IPS DF 19.7 (cell line): ENCODE measurements around the gene ZNF208.
"Not testable (repeated sequence)": the region's sequence is repeated elsewhere in the genome, so short reads cannot be mapped to it uniquely, and the experiment has no call there.

ENCODE experiments used
- DNase-seq: peaks from one replicate; pipeline ENCODE4 v3.0.0-alpha.2; 2013; ENCODE audit warnings: low read depth, low spot score

ZNF208 gene

DNA sequence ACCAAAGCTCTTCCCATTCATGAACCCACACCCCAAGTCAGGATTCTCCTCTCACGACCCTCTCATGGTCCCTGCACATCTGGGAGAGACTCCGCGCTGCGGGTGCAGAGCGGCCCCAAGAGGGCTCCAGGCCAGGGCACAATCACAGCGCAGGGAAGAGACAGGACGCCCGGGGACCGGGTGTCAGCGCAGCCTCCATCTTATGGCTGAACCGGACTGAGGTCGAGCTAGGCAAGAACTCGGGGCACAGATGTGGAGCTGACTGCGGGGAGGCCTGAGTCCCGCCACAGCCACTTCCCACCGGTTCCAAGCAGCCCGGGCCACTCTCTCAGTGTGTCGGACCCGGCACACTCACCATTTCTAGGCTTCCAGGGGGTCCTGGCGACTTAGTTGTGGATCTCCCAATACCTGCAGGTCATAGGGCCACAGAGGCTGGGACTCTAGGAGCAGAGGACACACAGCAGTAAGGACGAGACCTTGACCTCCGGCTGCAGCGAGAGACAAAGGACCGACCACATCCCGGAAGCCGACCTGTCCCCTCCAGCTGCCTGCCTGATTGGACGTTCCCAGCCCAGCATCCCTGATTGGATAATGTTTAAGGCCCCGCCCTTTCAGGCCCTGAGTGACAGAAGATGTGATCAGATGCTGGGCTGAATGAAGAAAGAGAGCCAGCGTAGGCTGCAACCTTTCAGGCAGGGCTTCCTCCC lies at the start of gene ZNF208:
TSS of gene ZNF208 (minus strand) at position 507 of the 707 bp plus-strand sequence. CDS start at position 358, 149 bp downstream.
- DNase-seq, result not testable (repeated sequence)

- DNase-seq, result no peak
Observed at GRCh38 chr19:22052644-22053013, 41.9 kb upstream of the ZNF208 start.

GRCh38 chr19:22041151-22041550 lies 30.4 kb upstream of the ZNF208 start:
- not testable (repeated sequence) for DNase-seq

DNA sequence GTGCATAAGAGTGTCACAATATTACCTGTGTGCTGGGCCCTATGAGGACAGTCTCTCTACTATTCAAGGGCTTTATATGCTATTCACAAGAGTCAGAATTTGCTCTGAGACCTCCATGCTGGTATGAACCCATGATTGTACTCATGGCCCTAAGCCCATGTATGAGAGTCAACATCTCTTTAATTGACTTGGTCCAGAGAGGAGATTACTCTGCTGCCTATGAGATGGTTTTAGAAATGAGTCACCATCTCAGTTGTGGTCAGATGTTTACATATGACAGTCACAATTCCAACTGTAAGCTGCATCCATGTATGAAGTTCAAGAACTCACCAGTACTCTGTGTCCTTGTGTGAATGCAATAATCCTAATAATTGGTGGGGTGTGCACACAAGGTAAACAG lies 19.9 kb upstream of the ZNF208 start:
- DNase-seq, result no peak

DNA sequence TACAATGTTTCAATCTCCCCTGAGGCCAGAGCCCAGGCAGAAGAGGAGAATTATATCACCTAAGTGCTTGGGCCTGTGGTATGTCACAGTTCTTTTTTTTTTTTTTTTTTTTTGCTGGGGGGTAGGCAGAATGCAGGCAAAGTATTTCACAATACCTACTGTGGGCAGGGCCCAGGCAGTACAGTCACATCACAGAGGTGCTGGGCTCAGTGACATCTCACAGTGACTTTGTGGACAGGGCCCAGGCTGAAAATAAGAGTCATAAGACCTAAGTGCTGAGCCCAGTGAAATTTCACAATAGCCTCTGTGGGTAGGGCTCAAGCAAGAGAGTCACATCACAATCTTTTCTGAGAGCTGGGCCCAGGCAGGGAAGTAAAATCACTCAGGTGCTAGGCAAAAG lies 15.9 kb upstream of the ZNF208 start:
- no peak for DNase-seq

DNA sequence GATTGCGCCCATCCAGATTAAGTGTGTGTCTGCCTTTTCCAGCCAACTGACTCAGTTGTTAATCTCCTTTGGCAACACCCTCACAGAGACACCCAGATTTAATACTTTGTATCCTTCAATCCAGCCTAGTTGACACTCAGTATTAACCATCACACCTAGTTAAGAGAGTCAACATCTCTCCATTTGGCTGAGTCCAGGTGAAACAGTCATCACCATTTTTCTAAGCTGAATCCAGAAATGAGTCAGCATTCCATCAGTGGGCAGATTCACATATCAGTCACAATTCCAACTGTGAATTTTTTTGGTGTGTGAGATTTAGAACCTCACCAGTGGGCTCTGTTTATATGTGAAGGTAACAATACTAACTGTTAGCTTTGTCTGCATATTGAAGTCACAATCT lies 14.8 kb upstream of the ZNF208 start:
- DNase-seq, result not testable (repeated sequence)

DNA sequence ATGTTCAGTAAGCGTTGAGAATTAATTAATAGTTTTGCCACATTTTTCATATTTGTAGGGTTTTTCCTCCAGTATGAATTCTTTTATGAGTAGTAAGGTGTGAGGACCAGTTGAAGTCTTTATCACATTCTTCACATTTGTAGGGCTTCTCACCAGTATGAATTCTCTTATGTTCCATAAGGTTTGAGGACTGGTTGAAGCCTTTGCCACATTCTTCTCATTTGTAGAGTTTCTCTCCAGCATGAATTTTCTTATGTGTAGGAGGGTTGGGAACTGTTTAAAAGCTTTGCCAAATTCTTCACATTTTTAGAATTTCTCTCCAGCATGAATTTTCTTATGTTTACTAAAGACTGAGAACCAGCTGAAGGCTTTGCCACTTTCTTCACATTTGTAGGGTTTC lies 40.3 kb downstream of the ZNF208 start:
- DNase-seq, result no peak

- no peak for DNase-seq
Observed at GRCh38 chr19:21947775-21948174, 63.0 kb downstream of the ZNF208 start.

- DNase-seq, result no peak
Observed at GRCh38 chr19:21940684-21941083, 70.1 kb downstream of the ZNF208 start.

DNA sequence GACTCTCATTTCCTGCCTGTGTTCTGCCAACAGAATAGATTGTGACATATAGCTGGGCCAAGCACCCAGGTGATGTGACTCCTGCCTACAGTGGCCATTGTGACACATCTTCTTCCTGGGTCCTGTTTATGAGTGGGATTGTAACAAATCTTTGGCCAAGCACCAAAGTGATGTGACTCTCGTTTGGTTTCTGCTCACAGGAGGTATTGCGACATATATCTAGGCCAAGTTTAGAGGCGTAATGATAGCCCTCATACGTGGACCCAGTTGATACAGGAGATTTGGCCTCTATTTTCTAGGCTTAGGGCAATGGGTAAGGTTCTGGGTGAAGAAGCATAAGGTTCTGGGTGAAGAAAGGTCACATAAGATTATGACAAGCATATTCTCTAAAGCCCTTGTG lies 76.2 kb downstream of the ZNF208 start:
- no peak for DNase-seq

GRCh38 chr19:21934131-21934530 lies 76.6 kb downstream of the ZNF208 start:
- no peak for DNase-seq

DNA sequence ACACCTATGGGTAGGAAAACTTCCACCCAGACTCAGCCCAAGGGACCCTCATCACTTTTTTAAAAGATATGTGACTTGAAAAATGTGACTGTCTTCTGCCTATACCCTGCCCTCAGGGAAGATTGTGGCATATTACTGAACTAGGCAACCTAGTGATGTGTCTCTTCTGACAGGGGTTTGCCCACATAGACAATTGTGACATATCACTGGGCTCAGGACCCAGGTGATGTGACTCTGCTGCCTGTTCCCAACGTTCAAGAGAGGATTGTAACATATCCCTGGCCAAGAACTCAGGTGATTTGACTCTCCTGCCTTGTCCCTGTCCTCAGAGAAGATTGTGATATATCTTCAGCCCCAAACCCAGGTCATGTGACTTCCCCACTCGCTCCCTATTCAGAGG lies 88.5 kb downstream of the ZNF208 start:
- no peak for DNase-seq

- DNase-seq, result no peak
Observed at GRCh38 chr19:21921691-21922180, 89.0 kb downstream of the ZNF208 start.

GRCh38 chr19:21915411-21915810 lies 95.3 kb downstream of the ZNF208 start:
- no peak for DNase-seq

GRCh38 chr19:21912654-21913053 lies 98.1 kb downstream of the ZNF208 start:
- DNase-seq, result no peak

DNA sequence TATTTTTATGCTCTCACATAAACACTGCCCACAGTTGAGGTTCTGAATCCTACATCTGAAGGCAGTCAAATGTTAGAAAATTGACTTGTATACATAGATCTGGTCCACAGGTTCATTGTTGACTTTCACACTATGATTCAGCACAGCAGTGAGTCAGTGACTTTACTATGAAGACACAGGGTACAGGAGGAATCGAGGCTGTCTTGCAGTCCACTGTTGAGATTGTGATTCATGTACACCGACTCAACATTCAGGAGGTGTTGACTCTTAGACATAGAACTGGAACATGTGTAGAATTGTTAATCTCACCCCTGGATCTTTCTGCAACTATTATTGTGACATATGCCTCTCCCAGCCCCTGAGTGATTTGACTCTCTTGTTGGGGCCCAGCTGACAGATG lies 100.4 kb downstream of the ZNF208 start:
- DNase-seq, result no peak

- DNase-seq, result no peak
Observed at GRCh38 chr19:21908066-21908465, 102.7 kb downstream of the ZNF208 start.

DNA sequence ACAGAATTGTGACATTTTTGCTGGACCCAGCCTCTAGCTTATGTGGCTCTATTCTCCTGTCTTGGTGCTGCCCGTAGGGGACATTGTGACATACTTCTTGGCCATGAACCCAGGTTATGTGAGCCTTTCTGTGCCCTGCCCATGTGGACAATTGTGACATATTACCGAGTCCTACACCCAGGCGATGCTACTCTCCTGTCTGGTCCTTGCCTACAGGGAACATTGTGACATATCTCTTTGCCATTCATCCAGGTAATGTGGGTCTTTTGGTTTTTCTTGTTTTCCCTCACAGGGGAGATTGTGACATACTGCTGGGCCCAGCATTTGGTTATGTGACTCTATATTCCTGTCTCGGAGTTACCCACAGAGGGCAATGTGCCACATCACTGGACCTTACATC lies 103.2 kb downstream of the ZNF208 start:
- no peak for DNase-seq

- no peak for DNase-seq
Observed at GRCh38 chr19:21902571-21902970, 108.2 kb downstream of the ZNF208 start.

DNA sequence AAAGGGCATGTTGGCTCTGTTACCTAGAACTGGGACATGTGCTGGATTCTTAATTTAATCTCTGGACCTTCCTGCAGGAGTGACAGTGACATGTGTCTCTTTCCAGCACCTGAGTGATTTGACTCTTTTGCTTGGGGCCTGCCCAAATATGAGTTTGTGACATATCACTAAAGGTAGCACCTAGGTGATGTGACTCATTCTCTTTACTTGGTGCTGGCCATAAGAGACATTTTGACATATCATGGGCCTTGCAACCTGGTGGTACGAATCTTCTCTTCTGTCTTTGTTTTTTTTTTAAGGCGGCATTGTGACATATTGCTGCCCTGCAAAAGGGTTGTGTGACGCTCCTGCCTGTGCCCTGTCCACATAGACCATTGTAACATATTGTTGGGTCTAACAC lies 108.9 kb downstream of the ZNF208 start:
- DNase-seq, result no peak

- DNase-seq, result no peak
Observed at GRCh38 chr19:21900401-21900800, 110.3 kb downstream of the ZNF208 start.

DNA sequence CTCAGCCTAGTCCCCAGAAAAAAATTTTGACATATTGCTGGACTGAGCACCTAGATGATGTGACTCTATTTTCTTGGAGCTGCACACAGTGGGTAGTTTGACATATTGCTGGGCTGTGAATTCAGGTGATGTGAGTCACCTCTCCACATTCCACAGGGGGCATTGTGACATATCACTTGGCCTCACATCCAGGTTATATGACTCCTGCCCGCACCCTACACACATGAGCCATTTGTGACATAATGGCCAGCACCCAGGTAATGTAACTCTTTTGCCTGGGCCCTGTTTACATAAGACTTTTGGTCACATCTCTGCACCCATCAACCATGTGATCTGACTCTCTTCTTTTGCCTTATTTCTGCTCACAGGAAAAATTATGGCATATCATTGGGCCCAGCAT lies 119.7 kb downstream of the ZNF208 start:
- DNase-seq, result no peak

DNA sequence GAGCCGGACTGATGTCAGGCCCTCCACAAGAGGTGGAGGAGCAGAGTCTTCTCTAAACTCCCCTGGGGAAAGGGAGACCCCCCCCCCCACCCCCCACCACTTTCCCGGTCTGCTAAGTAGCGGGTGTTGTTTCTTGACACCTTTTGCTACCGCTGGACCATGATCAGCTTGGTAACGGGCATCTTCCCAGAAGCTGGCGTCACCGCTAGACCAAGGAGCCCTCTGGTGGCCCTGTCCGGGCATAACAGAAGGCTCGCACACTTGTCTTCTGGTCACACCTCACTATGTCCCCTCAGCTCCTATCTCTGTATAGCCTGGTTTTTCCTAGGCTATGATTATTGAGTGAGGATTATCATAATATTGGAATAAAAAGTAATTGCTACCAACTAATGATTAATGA lies 120.7 kb downstream of the ZNF208 start:
- not testable (repeated sequence) for DNase-seq

GRCh38 chr19:21885516-21885915 lies 125.2 kb downstream of the ZNF208 start:
- DNase-seq, result not testable (repeated sequence)
